PC-9 (cell line): ENCODE results near the gene TNFSF4.

ENCODE experiments used
- CTCF ChIP-seq: fragments of 200-600 bp; sonication (generic); conservative IDR thresholded peaks from 2 replicates; pipeline ENCODE4 v1.6.1; 2017; ENCODE audit warnings: mixed run types, antibody characterized with exemption, mild to moderate bottlenecking, moderate library complexity
- EZH2 ChIP-seq: fragments of 200-600 bp; sonication (generic); IDR thresholded peaks from 2 replicates; pipeline ENCODE4 v1.8.0; 2017; ENCODE audit warnings: antibody characterized with exemption, low read depth

GRCh38 chr1:173249349-173249748, 42.2 kb upstream of the TNFSF4 start:
- no peak for TF ChIP-seq CTCF
- no peak for TF ChIP-seq EZH2
